Astrocyte of the spinal cord (primary cell): ENCODE data around the gene FAM185A.
A peak's percentile ranks its signal among the peaks of the same experiment; 100 is the strongest.

ENCODE experiments used
- DNase-seq: peaks from one replicate; pipeline ENCODE4 v3.0.0; 2011; ENCODE audit warnings: low read depth, low spot score
- H3K4me3 ChIP-seq: 2 replicates; pipeline ENCODE4 v1.5.1; 2011; ENCODE audit warnings: low read depth, mild to moderate bottlenecking, low read length, moderate library complexity
- in situ Hi-C: cut with HindIII; loops from 2 replicates; pipeline ENCODE4 v1.10.0; 2017; ENCODE audit warnings: low sequenced_read_pairs
- TF ChIP-seq, protein P1 (sequence below): IDR thresholded peaks from 2 replicates; pipeline ENCODE4 v1.5.1; 2012; ENCODE audit warnings: low read depth, mild to moderate bottlenecking, low read length, inconsistent platforms

Gene FAM185A

DNA sequence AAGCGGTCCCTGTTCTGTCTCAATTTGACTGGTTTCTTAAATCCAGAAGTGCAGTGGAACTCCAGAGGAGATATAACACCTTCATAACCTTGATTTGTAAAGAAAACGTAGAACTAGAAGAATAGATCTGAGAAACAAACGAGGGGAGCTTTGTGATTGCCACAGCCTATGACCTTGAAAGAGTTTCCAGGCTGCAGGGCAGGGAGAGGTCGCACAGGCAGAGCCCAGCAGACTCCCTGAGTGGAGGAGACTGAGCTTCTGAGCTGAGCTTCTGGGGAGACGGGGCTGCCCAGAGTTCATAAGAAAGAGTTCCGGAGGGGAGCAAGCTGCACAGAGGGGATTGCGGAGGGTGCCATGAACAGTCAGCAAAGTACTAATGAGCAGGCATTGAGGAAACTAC, 57.8 kb downstream of the FAM185A start:
- TF ChIP-seq, protein P1, sequence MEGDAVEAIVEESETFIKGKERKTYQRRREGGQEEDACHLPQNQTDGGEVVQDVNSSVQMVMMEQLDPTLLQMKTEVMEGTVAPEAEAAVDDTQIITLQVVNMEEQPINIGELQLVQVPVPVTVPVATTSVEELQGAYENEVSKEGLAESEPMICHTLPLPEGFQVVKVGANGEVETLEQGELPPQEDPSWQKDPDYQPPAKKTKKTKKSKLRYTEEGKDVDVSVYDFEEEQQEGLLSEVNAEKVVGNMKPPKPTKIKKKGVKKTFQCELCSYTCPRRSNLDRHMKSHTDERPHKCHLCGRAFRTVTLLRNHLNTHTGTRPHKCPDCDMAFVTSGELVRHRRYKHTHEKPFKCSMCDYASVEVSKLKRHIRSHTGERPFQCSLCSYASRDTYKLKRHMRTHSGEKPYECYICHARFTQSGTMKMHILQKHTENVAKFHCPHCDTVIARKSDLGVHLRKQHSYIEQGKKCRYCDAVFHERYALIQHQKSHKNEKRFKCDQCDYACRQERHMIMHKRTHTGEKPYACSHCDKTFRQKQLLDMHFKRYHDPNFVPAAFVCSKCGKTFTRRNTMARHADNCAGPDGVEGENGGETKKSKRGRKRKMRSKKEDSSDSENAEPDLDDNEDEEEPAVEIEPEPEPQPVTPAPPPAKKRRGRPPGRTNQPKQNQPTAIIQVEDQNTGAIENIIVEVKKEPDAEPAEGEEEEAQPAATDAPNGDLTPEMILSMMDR = no peak
- in situ Hi-C loops = no loop called here
- no peak for DNase-seq
- no peak overlapping the region for H3K4me3 ChIP-seq

DNA sequence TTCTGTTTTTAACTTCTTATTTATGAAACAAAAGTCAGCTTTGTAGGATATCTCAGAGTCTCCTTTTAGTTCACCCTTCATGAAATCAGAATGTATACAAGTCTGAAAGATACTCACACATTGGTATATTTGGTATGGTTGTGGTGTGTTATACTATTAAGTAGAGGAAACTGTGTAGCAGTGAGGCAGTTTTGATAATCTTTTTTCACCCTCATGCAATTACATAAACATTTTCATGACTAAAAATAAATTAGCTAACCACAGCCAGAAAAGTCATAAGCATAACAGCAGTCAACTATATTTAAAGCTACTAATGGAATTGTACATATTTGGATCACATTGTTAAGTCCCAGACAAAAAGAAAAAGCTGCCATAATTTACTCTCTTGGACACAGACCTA, 62.1 kb downstream of the FAM185A start:
- no peak for DNase-seq
- no peak overlapping the region for H3K4me3 ChIP-seq
- TF ChIP-seq, protein P1 = no peak
- in situ Hi-C loops = no loop called here

DNA sequence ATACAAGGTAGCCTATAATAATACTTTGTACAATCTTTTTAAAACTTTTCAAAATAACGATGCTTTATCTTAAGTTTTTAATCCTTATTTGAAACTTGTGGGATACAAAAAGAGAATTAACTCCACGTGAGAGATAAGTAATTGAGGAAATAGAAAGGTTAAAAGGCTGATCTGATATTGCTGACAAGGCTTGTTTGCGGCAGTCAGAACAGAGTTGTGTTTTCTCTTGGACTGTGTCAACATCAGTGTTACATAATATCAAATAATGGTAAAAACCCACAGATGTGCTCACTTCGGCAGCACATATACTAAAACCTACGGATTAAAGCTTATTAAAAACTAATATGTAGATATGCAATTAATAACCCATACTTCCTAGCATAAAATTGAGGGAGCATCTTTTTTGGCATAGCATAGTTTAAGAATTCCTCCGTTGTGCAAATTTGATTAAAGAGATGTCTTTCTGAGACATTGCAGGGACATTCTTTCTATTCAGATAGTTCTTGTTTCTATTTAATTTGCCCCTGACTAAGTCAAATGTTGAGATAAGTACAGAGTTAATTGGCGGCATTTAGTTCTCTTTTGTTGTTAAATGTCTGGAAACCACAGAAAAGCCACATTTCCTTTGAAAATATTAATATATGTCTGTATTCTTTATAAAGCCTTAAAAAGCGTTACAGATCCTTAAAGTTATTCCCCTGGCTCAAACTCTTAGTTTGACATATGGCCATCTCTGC, 63.3 kb downstream of the FAM185A start:
- no peak overlapping the region for H3K4me3 ChIP-seq
- no peak for DNase-seq
- in situ Hi-C loops = no loop called here
- TF ChIP-seq, protein P1 = no peak

DNA sequence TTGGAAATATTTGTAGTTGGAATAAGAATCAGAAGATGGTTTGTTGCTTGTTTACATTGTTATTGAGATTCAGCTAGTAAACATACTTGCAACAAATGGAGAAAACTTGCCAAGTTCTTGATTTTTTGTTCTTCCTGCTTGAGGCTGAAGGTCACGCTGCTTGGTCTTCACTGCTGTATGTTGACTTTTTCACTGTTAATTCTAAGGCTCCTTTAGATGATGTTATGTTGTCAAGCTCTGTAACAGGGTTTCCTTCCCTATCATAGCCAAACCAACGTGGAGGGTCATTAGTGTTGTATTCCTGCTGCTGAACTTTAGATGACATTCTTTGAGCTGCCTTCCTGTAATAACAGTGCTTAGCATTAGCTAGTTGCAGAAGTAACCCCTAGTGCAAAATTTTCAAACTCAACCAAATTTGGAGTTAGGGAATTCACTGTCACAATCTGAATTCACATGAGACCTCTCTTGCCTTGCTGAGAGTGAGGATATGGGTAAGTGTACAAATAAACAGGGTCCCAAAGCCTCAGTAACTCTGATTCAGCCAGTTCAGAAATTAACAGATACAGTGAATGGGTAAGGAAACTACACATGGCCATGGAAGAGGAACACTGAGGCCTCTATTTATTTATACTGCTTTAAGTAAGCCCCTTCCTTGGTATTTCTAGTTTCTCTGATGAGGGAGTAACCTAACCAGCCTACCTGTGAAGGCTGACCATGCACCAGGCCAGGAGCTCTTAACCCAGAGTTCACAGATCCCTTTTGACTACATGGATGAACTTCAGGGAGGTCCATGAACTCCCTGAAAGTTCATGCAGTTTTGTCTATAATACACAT, 64.6 kb downstream of the FAM185A start:
- in situ Hi-C loops = no loop called here
- DNase-seq = no peak
- no peak overlapping the region for H3K4me3 ChIP-seq
- TF ChIP-seq, protein P1 = no peak

DNA sequence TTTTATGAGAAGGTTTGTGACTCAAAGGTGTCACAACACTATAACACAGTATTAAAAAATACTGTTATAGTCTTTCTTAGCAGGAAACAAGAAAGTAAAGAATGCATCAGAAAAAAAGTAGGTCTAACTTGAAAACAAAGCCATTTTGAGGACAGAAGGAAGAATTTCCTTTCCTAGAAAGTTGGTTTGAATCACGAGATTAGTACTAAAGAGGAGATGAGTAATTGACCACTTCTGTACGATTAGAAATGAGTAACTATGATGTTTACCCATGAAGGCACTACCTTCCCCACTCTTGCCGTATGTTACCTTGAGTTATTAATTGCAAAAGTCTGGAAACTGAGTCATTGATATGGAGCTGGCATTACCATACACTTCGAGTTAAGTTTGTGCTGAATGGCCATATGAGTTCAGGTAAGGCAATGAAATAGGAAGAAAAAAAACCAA, 65.2 kb downstream of the FAM185A start:
- DNase-seq = peak; percentile 59
- in situ Hi-C loops = no loop called here

More for the DNA sequence above, 65.2 kb downstream of the FAM185A start:
- no peak overlapping the region for H3K4me3 ChIP-seq
- TF ChIP-seq, protein P1 = no peak
